AG09309 (cell line): Measurements from ENCODE around the gene ZNF639.

Source experiments
- DNase-seq: peaks from one replicate; pipeline ENCODE4 v3.0.0-alpha.2; 2010; ENCODE audit warnings: low read depth
- H3K4me3 ChIP-seq: 2 replicates; pipeline ENCODE4 v1.5.1; 2011; ENCODE audit warnings: mild to moderate bottlenecking, low read depth, low read length, moderate library complexity; ENCODE audit not compliant: control insufficient read depth
- TF ChIP-seq, protein P1 (sequence below): IDR thresholded peaks from 2 replicates; pipeline ENCODE4 v1.5.1; 2011; ENCODE audit warnings: mild to moderate bottlenecking, low read depth, low read length, inconsistent platforms; ENCODE audit not compliant: insufficient read depth, control insufficient read depth; ENCODE audit errors: missing control alignments

Gene ZNF639

DNA sequence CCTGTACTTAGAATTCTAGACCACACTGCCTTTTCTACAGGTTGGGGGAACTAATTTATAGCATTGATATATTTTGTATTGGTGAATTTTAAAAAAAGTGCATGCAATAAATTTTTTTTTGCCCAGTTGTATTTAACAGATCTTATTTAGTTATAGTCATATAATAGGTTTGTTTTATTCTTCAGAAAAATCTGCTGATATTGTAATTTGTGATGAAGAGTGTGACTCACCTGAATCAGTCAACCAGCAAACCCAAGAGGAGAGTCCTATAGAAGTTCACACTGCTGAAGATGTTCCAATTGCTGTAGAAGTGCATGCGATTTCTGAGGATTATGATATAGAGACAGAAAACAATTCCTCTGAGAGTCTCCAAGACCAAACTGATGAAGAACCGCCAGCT, 10.3 kb downstream of the ZNF639 start:
- TF ChIP-seq, protein P1, sequence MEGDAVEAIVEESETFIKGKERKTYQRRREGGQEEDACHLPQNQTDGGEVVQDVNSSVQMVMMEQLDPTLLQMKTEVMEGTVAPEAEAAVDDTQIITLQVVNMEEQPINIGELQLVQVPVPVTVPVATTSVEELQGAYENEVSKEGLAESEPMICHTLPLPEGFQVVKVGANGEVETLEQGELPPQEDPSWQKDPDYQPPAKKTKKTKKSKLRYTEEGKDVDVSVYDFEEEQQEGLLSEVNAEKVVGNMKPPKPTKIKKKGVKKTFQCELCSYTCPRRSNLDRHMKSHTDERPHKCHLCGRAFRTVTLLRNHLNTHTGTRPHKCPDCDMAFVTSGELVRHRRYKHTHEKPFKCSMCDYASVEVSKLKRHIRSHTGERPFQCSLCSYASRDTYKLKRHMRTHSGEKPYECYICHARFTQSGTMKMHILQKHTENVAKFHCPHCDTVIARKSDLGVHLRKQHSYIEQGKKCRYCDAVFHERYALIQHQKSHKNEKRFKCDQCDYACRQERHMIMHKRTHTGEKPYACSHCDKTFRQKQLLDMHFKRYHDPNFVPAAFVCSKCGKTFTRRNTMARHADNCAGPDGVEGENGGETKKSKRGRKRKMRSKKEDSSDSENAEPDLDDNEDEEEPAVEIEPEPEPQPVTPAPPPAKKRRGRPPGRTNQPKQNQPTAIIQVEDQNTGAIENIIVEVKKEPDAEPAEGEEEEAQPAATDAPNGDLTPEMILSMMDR = no peak
- H3K4me3 ChIP-seq = no peak overlapping the region
- DNase-seq = no peak

DNA sequence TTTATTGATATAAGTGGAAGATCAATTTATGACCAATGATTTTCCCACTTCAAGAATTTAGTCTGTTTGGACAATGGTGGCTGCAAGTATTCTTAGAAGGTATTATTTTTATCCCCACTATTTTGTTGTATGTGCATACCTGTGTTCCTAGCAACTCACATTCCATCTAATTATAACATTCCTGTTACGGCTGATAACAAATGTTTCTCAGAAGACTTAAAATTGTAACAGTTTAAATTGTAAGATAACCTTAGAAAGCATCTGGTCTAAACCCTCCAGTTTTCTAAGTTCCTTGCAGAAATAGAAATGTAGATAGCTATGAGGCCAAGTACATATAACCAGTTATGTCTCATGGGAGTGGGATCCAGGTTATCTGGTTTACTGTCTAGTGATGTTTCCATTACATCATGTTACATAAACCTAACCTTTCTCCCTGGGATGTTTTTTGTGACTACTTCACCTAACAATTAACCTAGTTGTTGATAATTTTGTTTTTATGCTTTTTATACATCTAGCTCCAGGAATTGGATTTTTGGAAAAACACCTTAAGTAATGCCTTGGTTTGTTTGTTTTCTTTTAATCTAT, 13.6 kb downstream of the ZNF639 start:
- TF ChIP-seq, protein P1 = no peak
- no peak overlapping the region for H3K4me3 ChIP-seq
- DNase-seq = no peak

DNA sequence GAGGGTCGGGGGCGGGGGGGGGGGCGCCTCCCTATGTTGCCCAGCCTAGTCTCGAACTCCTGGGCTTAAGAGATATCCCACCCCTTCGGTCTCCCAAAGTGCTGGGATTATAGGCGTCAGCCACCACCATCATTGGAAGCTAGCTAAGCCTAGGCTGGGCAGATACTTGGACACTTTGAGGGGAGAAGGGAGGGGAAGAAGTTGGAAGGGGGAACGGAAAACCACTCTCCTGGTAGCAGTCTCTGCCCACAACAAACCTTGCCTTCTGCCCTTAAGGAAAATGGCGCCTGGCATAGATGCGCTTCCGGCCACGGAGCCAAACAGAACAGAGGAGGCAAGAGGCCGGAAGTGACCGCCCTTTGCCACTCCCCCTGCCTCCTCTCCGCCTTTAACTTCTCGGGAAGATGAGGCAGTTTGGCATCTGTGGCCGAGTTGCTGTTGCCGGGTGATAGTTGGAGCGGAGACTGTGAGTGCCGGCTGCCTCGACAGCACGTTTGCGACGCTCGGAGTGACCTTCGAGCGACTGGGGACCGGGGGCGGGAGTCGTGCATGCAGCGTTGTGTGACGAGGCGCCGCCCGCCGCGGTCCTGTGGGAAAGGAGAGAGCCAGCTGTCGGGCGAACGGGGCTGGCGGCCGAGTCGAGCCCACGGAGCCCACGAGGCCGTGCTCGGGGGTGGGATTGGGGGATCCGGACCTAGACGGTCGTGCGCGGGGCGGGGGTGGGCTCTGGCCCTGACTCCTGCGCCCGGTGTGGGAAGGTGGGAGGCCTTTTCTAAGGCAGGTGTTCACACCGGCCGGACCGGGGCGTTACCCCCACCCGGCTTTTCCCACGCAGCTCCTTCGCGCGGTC, 24.7 kb downstream of the ZNF639 start, which contains the start of gene MFN1:
Gene MFN1, plus strand, starts transcription at position 365 of the 850 bp plus-strand sequence. CDS start 1,143 bp downstream, outside the sequence.
- TF ChIP-seq, protein P1 = no peak
- peak; percentile 85 for DNase-seq
- peak within 1 kb of the TSS; percentile 83 for H3K4me3 ChIP-seq

DNA sequence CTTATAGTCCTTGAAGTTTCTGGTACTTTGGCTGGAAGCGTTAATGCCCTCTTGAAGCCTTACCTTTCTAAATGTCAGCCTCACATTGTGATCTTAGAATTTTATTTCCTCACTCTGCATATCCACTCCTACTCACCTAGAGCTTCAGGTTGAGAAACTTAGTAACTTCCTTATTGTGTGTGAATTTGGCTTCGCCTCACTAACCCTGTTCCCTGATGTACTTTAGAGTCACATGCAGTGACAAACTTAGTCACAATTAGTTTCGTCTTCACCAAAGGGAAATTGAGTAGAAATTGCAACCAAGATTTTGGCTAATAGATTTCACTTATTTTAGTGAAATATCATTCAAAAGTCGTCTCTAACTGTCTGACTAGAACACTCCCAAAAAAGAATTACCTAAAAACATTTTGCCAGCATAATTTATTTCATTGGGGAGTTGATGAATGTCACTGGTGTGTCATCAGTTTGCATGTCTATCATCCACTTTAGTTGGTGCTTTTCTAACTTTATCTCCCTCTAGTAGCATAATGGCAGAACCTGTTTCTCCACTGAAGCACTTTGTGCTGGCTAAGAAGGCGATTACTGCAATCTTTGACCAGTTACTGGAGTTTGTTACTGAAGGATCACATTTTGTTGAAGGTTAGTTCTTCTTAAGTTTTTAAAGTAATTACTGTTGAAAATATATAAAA, 25.6 kb downstream of the ZNF639 start:
- TF ChIP-seq, protein P1 = no peak
- H3K4me3 ChIP-seq = peak overlapping the region; percentile 83
- DNase-seq = no peak

DNA sequence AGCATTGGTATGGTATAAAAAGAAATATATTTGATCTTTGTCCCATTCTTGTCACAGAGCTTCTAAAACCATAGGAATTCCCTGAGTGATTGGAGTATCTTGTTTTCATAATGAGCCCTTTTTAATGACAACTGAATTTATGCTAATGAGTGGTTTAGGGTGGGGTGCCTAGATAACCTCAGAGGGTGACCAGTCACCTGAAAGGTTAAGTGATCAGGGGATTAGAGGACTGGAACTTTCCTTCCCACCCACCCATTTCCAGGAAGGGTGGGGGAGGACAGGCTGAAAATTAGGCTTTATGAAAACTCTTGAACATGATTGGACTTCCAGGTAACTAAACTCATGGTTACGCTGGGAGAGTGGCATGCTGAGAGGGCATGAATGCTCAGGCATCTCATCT, 33.2 kb downstream of the ZNF639 start:
- H3K4me3 ChIP-seq = no peak overlapping the region
- TF ChIP-seq, protein P1 = no peak
- DNase-seq = no peak

DNA sequence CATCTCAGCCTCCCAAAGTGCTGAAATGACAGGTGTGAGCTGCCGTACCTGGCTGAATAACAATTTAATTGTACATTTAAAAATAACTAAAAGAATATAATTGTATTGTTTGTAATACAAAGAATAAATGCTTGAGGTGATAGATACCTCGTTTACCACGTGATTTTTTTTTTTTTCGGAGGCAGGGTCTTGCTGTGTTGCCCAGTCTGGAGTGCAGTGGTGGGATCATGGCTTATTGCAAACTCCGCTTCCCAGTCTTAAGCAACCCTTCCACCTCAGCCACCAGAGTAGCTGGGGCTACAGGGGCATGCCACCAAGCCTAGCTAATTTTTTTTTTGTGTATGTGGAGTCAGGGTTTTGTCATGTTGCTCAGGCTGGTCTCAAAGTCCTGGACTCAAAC, 40.5 kb downstream of the ZNF639 start:
- H3K4me3 ChIP-seq = no peak overlapping the region
- TF ChIP-seq, protein P1 = no peak
- no peak for DNase-seq
